ENCODE results near the gene SMURF2. TPM values are rescaled to one million over a fixed set of nuclear protein-coding genes. Genes with fewer than 3 reads are reported as not detected.

Gene SMURF2
- total and polyA plus RNA-seq, 10 of the 15 experiments (the other 5 are each of a cell fraction or from before 2014, with no cell fraction given), result 2.8 to 13.4 (median 7.5) TPM

- TF ChIP-seq, protein P1, sequence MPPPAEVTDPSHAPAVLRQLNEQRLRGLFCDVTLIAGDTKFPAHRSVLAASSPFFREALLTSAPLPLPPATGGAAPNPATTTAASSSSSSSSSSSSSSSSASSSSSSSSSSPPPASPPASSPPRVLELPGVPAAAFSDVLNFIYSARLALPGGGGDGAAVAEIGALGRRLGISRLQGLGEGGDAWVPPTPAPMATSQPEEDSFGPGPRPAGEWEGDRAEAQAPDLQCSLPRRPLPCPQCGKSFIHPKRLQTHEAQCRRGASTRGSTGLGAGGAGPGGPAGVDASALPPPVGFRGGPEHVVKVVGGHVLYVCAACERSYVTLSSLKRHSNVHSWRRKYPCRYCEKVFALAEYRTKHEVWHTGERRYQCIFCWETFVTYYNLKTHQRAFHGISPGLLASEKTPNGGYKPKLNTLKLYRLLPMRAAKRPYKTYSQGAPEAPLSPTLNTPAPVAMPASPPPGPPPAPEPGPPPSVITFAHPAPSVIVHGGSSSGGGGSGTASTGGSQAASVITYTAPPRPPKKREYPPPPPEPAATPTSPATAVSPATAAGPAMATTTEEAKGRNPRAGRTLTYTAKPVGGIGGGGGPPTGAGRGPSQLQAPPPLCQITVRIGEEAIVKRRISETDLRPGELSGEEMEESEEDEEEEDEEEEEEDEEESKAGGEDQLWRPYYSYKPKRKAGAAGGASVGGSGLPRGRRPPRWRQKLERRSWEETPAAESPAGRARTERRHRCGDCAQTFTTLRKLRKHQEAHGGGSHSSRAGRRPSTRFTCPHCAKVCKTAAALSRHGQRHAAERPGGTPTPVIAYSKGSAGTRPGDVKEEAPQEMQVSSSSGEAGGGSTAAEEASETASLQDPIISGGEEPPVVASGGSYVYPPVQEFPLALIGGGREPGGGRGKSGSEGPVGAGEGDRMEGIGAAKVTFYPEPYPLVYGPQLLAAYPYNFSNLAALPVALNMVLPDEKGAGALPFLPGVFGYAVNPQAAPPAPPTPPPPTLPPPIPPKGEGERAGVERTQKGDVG (CRISPR knock-in tag; IDR thresholded peaks at IDR 0.05), result no peak
- TF ChIP-seq EED (IDR thresholded peaks at IDR 0.05; ENCODE audit: low read depth), result no peak
- TF ChIP-seq, protein P2, sequence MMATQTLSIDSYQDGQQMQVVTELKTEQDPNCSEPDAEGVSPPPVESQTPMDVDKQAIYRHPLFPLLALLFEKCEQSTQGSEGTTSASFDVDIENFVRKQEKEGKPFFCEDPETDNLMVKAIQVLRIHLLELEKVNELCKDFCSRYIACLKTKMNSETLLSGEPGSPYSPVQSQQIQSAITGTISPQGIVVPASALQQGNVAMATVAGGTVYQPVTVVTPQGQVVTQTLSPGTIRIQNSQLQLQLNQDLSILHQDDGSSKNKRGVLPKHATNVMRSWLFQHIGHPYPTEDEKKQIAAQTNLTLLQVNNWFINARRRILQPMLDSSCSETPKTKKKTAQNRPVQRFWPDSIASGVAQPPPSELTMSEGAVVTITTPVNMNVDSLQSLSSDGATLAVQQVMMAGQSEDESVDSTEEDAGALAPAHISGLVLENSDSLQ (IDR thresholded peaks at IDR 0.05), result no peak
Observed at GRCh38 chr17:64626827-64627226, 35.3 kb downstream of the SMURF2 start (continued).

DNA sequence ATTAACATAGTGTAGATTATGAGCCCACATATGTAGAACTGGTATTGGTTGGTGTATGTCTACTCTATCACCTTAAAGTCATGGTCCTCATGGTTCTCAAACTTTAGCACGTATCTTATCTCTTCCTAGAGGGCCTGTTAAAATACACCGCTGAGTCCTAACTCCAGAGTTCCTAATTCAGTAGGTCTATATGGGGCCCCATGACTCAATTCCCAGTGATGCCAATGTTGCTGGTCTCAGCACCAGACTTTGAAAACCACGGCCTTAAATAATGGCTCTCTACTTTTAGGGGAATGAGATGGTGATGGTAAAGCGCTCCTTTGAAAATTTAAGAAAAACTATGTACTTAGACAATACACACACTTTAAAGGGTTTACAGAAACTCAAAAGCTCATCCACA lies 36.6 kb downstream of the SMURF2 start:
- FAIRE-seq (no peak), ATAC-seq (no peak), DNase-seq (ENCODE audit: low read depth, low spot score) (no peak)
- no peak overlapping the region for H3K4me3 ChIP-seq
- WGBS (ENCODE audit: insufficient coverage, insufficient replicate concordance, low lambda C conversion rate, missing lambda C conversion rate), result 100% methylated on average over 4 of the region's 4 CpGs
- CTCF ChIA-PET, result no interaction called here
- RAD21 ChIA-PET (ENCODE audit: unreplicated experiment), result no interaction called here
- no peak overlapping the region for H2AFZ ChIP-seq (ENCODE audit: control insufficient read depth, low read depth, low read length)
- POLR2A ChIA-PET, result no interaction called here
- H3K36me3 ChIP-seq (ENCODE audit: control insufficient read depth in 2 of 2, insufficient read depth in 2 of 2, low read length in 1 of 2), result peaks cover 0 to 4% of the 10 kb centered on the region in 2 experiments; a peak in 2 of 4 replicates
- H3K9me3 ChIP-seq (replicated peaks; ENCODE audit: control insufficient read depth, insufficient read depth, low read length), result no peaks in the 10 kb centered on the region
- in situ Hi-C loops (cut with MboI), result no loop called here
- no peak overlapping the region for H3K27ac ChIP-seq (ENCODE audit: control insufficient read depth, insufficient read depth)
- H3K4me2 ChIP-seq (ENCODE audit: control insufficient read depth, insufficient read depth), result no peak overlapping the region
- SMC1A ChIA-PET (ENCODE audit: uncharacterized antibody, unreplicated experiment), result no interaction called here
- H3K9ac ChIP-seq (ENCODE audit: control insufficient read depth, insufficient read depth, low read length), result no peak overlapping the region
- no peaks in the 10 kb centered on the region for H3K27me3 ChIP-seq (replicated peaks in 1 of 2; ENCODE audit: control insufficient read depth in 2 of 2, insufficient read depth in 2 of 2, low read length in 1 of 2)
- intact Hi-C loops (cut with micrococcal nuclease; ENCODE audit: unreplicated experiment), result no loop called here
- peaks cover 3% of the 10 kb centered on the region; the same call in 1 of the 2 replicates for H3K4me1 ChIP-seq (ENCODE audit: control insufficient read depth, insufficient read depth, low read length)
- H3K79me2 ChIP-seq (ENCODE audit: control insufficient read depth, insufficient read depth, low read length), result peaks cover 4% of the 10 kb centered on the region
- BruUV-seq (replicated peaks), result no TSS peak
- no peaks in the 10 kb centered on the region for H4K20me1 ChIP-seq (ENCODE audit: control insufficient read depth, insufficient read depth)
- TF ChIP-seq WRNIP1 (IDR thresholded peaks at IDR 0.05; ENCODE audit: borderline replicate concordance, low read depth, low read length) (no peak), IRF5 (IDR thresholded peaks at IDR 0.05; ENCODE audit: borderline replicate concordance) (no peak), ESRRA (IDR thresholded peaks at IDR 0.05; ENCODE audit: low read length) (no peak), CHD4 (IDR thresholded peaks at IDR 0.05) (no peak), FOS (IDR thresholded peaks at IDR 0.05; ENCODE audit: borderline replicate concordance, extremely low read depth, insufficient read length) (no peak), BHLHE40 (IDR thresholded peaks at IDR 0.05; ENCODE audit: borderline replicate concordance in 1 of 2, low read depth in 2 of 2, low read length in 1 of 2) (no peak), NRF1 (conservative IDR thresholded peaks at IDR 0.05; ENCODE audit: low read depth, low read length) (no peak), BRCA1 (IDR thresholded peaks at IDR 0.05; ENCODE audit: low read depth, low read length) (no peak), RB1 (IDR thresholded peaks at IDR 0.05; ENCODE audit: borderline replicate concordance) (no peak)
- TF ChIP-seq, protein P3, sequence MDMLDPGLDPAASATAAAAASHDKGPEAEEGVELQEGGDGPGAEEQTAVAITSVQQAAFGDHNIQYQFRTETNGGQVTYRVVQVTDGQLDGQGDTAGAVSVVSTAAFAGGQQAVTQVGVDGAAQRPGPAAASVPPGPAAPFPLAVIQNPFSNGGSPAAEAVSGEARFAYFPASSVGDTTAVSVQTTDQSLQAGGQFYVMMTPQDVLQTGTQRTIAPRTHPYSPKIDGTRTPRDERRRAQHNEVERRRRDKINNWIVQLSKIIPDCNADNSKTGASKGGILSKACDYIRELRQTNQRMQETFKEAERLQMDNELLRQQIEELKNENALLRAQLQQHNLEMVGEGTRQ (IDR thresholded peaks at IDR 0.05; ENCODE audit: borderline replicate concordance, low read depth, low read length), result no peak
- TF ChIP-seq, protein P4, sequence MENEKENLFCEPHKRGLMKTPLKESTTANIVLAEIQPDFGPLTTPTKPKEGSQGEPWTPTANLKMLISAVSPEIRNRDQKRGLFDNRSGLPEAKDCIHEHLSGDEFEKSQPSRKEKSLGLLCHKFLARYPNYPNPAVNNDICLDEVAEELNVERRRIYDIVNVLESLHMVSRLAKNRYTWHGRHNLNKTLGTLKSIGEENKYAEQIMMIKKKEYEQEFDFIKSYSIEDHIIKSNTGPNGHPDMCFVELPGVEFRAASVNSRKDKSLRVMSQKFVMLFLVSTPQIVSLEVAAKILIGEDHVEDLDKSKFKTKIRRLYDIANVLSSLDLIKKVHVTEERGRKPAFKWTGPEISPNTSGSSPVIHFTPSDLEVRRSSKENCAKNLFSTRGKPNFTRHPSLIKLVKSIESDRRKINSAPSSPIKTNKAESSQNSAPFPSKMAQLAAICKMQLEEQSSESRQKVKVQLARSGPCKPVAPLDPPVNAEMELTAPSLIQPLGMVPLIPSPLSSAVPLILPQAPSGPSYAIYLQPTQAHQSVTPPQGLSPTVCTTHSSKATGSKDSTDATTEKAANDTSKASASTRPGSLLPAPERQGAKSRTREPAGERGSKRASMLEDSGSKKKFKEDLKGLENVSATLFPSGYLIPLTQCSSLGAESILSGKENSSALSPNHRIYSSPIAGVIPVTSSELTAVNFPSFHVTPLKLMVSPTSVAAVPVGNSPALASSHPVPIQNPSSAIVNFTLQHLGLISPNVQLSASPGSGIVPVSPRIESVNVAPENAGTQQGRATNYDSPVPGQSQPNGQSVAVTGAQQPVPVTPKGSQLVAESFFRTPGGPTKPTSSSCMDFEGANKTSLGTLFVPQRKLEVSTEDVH (IDR thresholded peaks at IDR 0.05; ENCODE audit: low read depth, partially characterized antibody), result no peak
